Liver (tissue), 9 donors: ENCODE measurements around the gene RGS2. TPM values are rescaled to one million over a fixed set of nuclear protein-coding genes. Genes with fewer than 3 reads are reported as not detected.

Experiments used
- DNase-seq: peaks from one replicate; pipeline ENCODE4 v3.0.0-alpha.2; 2017; ENCODE audit warnings: low spot score
- H3K27ac ChIP-seq, 2 donors: one replicate each; pipeline ENCODE4 v1.7.0; 2013; ENCODE audit warnings: inconsistent platforms in 2 of 2, low read length in 2 of 2, control low read depth in 1 of 2, low read depth in 1 of 2, mild to moderate bottlenecking in 1 of 2
- H3K27me3 ChIP-seq, 4 donors: one replicate each; pipeline versions ENCODE4 v1.6.1 to v1.7.0; 2013; ENCODE audit warnings: low read length in 3 of 4, inconsistent platforms in 1 of 4, mild to moderate bottlenecking in 1 of 4, moderate library complexity in 1 of 4; ENCODE audit not compliant: control insufficient read depth in 4 of 4, insufficient read depth in 4 of 4
- H3K36me3 ChIP-seq, 4 donors: one replicate each; pipeline versions ENCODE4 v1.6.1 to v1.7.0; 2013; ENCODE audit warnings: low read length in 3 of 4, mild to moderate bottlenecking in 3 of 4, low read depth in 1 of 4, moderate library complexity in 1 of 4; ENCODE audit not compliant: control insufficient read depth in 4 of 4, insufficient read depth in 3 of 4
- H3K4me1 ChIP-seq, 4 donors: one replicate each; pipeline versions ENCODE4 v1.6.1 to v1.7.0; 2013; ENCODE audit warnings: low read length in 3 of 4, mild to moderate bottlenecking in 3 of 4, moderate library complexity in 1 of 4; ENCODE audit not compliant: control insufficient read depth in 4 of 4, insufficient read depth in 4 of 4
- H3K4me3 ChIP-seq, 3 donors: one replicate each; pipeline versions ENCODE4 v1.6.1 to v1.7.0; 2013; ENCODE audit warnings: low read length in 3 of 3, control low read depth in 1 of 3, low read depth in 1 of 3, mild to moderate bottlenecking in 1 of 3
- H3K9ac ChIP-seq, 2 donors: one replicate each; pipeline ENCODE4 v1.7.0; 2013; ENCODE audit warnings: low read length in 2 of 2, mild to moderate bottlenecking in 2 of 2, moderate library complexity in 2 of 2, control low read depth in 1 of 2, low read depth in 1 of 2
- H3K9me3 ChIP-seq, 4 donors: one replicate each; pipeline versions ENCODE4 v1.6.1 to v1.7.0; 2013; ENCODE audit warnings: low read length in 3 of 4; ENCODE audit not compliant: control insufficient read depth in 4 of 4
- EGR1 ChIP-seq, 2 donors: IDR thresholded peaks; 2 replicates each; pipeline ENCODE4 v1.6.1; 2016 to 2018; ENCODE audit warnings: antibody characterized with exemption in 2 of 2, low read depth in 2 of 2
- FOXA1 ChIP-seq: IDR thresholded peaks from 2 replicates; pipeline ENCODE4 v1.6.1; 2016; ENCODE audit warnings: antibody characterized with exemption
- FOXA2 ChIP-seq: IDR thresholded peaks from 2 replicates; pipeline ENCODE4 v1.6.1; 2016; ENCODE audit warnings: antibody characterized with exemption
- GABPA ChIP-seq, 2 donors: IDR thresholded peaks in 1 of 2; conservative IDR thresholded peaks in 1 of 2; 2 replicates each; pipeline ENCODE4 v1.6.1; 2016; ENCODE audit warnings: antibody characterized with exemption in 2 of 2, mild to moderate bottlenecking in 1 of 2, moderate library complexity in 1 of 2
- HNF4A ChIP-seq, 2 donors: conservative IDR thresholded peaks; 2 replicates each; pipeline ENCODE4 v1.6.1; 2016; ENCODE audit warnings: antibody characterized with exemption in 2 of 2, mild to moderate bottlenecking in 2 of 2
- HNF4G ChIP-seq: IDR thresholded peaks from 2 replicates; pipeline ENCODE4 v1.6.1; 2016; ENCODE audit warnings: antibody characterized with exemption
- JUND ChIP-seq, 2 donors: IDR thresholded peaks; 2 replicates each; pipeline ENCODE4 v1.6.1; 2016; ENCODE audit warnings: antibody characterized with exemption in 2 of 2
- NR2F2 ChIP-seq: IDR thresholded peaks from 2 replicates; pipeline ENCODE4 v1.6.1; 2016; ENCODE audit warnings: antibody characterized with exemption
- RAD21 ChIP-seq, 2 donors: IDR thresholded peaks; 2 replicates each; pipeline ENCODE4 v1.6.1; 2016; ENCODE audit warnings: antibody characterized with exemption in 2 of 2, mild to moderate bottlenecking in 2 of 2
- RXRA ChIP-seq, 2 donors: IDR thresholded peaks; 2 replicates each; pipeline ENCODE4 v1.6.1; 2017 to 2018; ENCODE audit warnings: antibody characterized with exemption in 2 of 2, mild to moderate bottlenecking in 1 of 2
- SP1 ChIP-seq: IDR thresholded peaks from 2 replicates; pipeline ENCODE4 v1.6.1; 2018; ENCODE audit warnings: antibody characterized with exemption, mild to moderate bottlenecking
- TAF1 ChIP-seq: conservative IDR thresholded peaks from 2 replicates; pipeline ENCODE4 v1.6.1; 2016; ENCODE audit warnings: antibody characterized with exemption, mild to moderate bottlenecking
- YY1 ChIP-seq: IDR thresholded peaks from 2 replicates; pipeline ENCODE4 v1.6.1; 2016; ENCODE audit warnings: antibody characterized with exemption, mild to moderate bottlenecking
- WGBS: extraction: QIAGEN DNeasy Blood & Tissue Kit; methylation state at CpG from one replicate; pipeline ENCODE4 v1.1.7; 2013; 5-methylcytosine and 5-hydroxymethylcytosine counted together
- polyA plus RNA-seq, 2 donors: library from polyadenylated mRNA; stranded (reverse) in 1 of 2; unstranded in 1 of 2; fragments of 200-250 nt in 1 of 2; fragments of >200 nt in 1 of 2; fragmentation: Nextera tagmentation in 1 of 2; extraction: Ambion mirVana in 1 of 2; gene quantifications; one replicate each; pipeline versions ENCODE4 v1.2.1 to v1.2.3, GENCODE V29; 2013 to 2015
- total RNA-seq, 2 donors: library from RNA; depleted of rRNA; stranded (reverse); fragments of >200 nt; gene quantifications; one replicate each; pipeline ENCODE4 v1.2.3, GENCODE V29; 2014
- TF ChIP-seq, protein P1 (sequence below): IDR thresholded peaks from 2 replicates; pipeline ENCODE4 v1.6.1; 2016; ENCODE audit warnings: antibody characterized with exemption
- TF ChIP-seq, protein P2 (sequence below): fragments of 150-350 bp; IDR thresholded peaks from 2 replicates; pipeline ENCODE4 v1.5.1; 2017; ENCODE audit warnings: improper control_type of control experiment, low read depth, low read length; ENCODE audit not compliant: missing input control
- TF ChIP-seq, protein P3 (sequence below): IDR thresholded peaks from 2 replicates; pipeline ENCODE4 v1.6.1; 2016; ENCODE audit warnings: antibody characterized with exemption, mild to moderate bottlenecking
- TF ChIP-seq, protein P4 (sequence below): IDR thresholded peaks from 2 replicates; pipeline ENCODE4 v1.6.1; 2016; ENCODE audit warnings: antibody characterized with exemption
- TF ChIP-seq, protein P5 (sequence below): IDR thresholded peaks from 2 replicates; pipeline ENCODE4 v1.6.1; 2016; ENCODE audit warnings: antibody characterized with exemption
- donor health status: healthy.
- donor health status: healthy.
- donor health status: healthy.
- donor health status: healthy.
- donor health status: healthy.

Gene RGS2
- total and polyA plus RNA-seq, 4 donors = 2.6 to 10.0 (median 4.4) TPM

DNA sequence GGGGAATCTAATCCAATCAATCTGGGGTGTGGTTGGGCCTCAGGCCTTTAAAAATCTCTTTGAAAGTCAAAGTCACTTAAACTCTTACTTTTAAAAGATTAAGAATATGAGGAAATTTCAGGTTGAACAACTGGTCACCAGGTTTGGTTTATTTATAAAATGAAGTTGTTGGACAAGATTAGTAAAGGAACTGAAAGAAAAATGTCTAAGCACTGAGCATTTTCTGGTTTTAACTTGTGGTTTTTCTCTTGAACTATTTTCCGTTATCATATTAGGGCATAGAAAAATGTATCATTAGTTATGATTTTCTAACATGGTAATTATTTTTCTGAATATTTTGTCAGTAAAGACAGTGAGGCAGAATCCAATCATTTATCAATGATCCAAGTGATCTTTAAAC lies 49.6 kb downstream of the RGS2 start:
- no peak overlapping the region for H3K9ac ChIP-seq
- DNase-seq = no peak
- TF ChIP-seq FOXA1 (no peak), SP1 (no peak), HNF4G (no peak), YY1 (no peak), GABPA (IDR thresholded peaks at IDR 0.05 in 1 of 2, conservative IDR thresholded peaks at IDR 0.05 in 1 of 2) (no peak), NR2F2 (no peak), RAD21 (IDR thresholded peaks at IDR 0.05) (no peak), FOXA2 (no peak), JUND (IDR thresholded peaks at IDR 0.05) (no peak), TAF1 (no peak), EGR1 (IDR thresholded peaks at IDR 0.05; ENCODE audit: low read depth in 2 of 2) (no peak), HNF4A (conservative IDR thresholded peaks at IDR 0.05) (no peak), RXRA (IDR thresholded peaks at IDR 0.05) (no peak)
- TF ChIP-seq, protein P1, sequence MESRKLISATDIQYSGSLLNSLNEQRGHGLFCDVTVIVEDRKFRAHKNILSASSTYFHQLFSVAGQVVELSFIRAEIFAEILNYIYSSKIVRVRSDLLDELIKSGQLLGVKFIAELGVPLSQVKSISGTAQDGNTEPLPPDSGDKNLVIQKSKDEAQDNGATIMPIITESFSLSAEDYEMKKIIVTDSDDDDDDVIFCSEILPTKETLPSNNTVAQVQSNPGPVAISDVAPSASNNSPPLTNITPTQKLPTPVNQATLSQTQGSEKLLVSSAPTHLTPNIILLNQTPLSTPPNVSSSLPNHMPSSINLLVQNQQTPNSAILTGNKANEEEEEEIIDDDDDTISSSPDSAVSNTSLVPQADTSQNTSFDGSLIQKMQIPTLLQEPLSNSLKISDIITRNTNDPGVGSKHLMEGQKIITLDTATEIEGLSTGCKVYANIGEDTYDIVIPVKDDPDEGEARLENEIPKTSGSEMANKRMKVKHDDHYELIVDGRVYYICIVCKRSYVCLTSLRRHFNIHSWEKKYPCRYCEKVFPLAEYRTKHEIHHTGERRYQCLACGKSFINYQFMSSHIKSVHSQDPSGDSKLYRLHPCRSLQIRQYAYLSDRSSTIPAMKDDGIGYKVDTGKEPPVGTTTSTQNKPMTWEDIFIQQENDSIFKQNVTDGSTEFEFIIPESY = no peak
- TF ChIP-seq, protein P2, sequence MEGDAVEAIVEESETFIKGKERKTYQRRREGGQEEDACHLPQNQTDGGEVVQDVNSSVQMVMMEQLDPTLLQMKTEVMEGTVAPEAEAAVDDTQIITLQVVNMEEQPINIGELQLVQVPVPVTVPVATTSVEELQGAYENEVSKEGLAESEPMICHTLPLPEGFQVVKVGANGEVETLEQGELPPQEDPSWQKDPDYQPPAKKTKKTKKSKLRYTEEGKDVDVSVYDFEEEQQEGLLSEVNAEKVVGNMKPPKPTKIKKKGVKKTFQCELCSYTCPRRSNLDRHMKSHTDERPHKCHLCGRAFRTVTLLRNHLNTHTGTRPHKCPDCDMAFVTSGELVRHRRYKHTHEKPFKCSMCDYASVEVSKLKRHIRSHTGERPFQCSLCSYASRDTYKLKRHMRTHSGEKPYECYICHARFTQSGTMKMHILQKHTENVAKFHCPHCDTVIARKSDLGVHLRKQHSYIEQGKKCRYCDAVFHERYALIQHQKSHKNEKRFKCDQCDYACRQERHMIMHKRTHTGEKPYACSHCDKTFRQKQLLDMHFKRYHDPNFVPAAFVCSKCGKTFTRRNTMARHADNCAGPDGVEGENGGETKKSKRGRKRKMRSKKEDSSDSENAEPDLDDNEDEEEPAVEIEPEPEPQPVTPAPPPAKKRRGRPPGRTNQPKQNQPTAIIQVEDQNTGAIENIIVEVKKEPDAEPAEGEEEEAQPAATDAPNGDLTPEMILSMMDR = no peak
- TF ChIP-seq, protein P3, sequence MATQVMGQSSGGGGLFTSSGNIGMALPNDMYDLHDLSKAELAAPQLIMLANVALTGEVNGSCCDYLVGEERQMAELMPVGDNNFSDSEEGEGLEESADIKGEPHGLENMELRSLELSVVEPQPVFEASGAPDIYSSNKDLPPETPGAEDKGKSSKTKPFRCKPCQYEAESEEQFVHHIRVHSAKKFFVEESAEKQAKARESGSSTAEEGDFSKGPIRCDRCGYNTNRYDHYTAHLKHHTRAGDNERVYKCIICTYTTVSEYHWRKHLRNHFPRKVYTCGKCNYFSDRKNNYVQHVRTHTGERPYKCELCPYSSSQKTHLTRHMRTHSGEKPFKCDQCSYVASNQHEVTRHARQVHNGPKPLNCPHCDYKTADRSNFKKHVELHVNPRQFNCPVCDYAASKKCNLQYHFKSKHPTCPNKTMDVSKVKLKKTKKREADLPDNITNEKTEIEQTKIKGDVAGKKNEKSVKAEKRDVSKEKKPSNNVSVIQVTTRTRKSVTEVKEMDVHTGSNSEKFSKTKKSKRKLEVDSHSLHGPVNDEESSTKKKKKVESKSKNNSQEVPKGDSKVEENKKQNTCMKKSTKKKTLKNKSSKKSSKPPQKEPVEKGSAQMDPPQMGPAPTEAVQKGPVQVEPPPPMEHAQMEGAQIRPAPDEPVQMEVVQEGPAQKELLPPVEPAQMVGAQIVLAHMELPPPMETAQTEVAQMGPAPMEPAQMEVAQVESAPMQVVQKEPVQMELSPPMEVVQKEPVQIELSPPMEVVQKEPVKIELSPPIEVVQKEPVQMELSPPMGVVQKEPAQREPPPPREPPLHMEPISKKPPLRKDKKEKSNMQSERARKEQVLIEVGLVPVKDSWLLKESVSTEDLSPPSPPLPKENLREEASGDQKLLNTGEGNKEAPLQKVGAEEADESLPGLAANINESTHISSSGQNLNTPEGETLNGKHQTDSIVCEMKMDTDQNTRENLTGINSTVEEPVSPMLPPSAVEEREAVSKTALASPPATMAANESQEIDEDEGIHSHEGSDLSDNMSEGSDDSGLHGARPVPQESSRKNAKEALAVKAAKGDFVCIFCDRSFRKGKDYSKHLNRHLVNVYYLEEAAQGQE = no peak
- TF ChIP-seq, protein P4, sequence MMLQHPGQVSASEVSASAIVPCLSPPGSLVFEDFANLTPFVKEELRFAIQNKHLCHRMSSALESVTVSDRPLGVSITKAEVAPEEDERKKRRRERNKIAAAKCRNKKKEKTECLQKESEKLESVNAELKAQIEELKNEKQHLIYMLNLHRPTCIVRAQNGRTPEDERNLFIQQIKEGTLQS = no peak
- TF ChIP-seq, protein P5, sequence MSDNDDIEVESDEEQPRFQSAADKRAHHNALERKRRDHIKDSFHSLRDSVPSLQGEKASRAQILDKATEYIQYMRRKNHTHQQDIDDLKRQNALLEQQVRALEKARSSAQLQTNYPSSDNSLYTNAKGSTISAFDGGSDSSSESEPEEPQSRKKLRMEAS = no peak
- no peaks in the 10 kb centered on the region for H3K9me3 ChIP-seq
- no peak overlapping the region for H3K27ac ChIP-seq
- no peaks in the 10 kb centered on the region for H3K4me1 ChIP-seq
- H3K4me3 ChIP-seq = no peak overlapping the region
- no peaks in the 10 kb centered on the region for H3K36me3 ChIP-seq
- H3K27me3 ChIP-seq = no peaks in the 10 kb centered on the region
- 76% methylated on average over 1 of the region's 1 CpG for WGBS
